ENCODE data around the gene PCNX3. TPM values are rescaled to one million over a fixed set of nuclear protein-coding genes. Genes with fewer than 3 reads are reported as not detected.

The PCNX3 gene
- total RNA-seq, 2 donors from 2014 or later: 15.1 to 16.7 TPM

- intact Hi-C loops (cut with DNase I): loop anchor here in 1 of 2 donors (10.0 kb wide), 1 partner anchor 49 kb away; no protein-coding TSS in a partner anchor
- DNase-seq (no peak), ATAC-seq (peak; percentile 19 to 53)
Measured at GRCh38 chr11:65593518-65594414, 21.8 kb upstream of the PCNX3 start.

- intact Hi-C loops (cut with DNase I): loop anchor here in 1 of 2 donors (10.0 kb wide), 1 partner anchor 50 kb away; no protein-coding TSS in a partner anchor
- ATAC-seq (no peak), DNase-seq (no peak)
Measured at GRCh38 chr11:65595131-65595530, 20.4 kb upstream of the PCNX3 start.

- DNase-seq (no peak), ATAC-seq (no peak)
- intact Hi-C loops (cut with DNase I): loop anchor here in 1 of 2 donors (10.0 kb wide), 1 partner anchor 51 kb away; no protein-coding TSS in a partner anchor
Measured at GRCh38 chr11:65595543-65596281, 19.9 kb upstream of the PCNX3 start, which contains the start of gene KCNK7. KCNK7 (minus strand) TSS chr11:65595800; CDS start chr11:65595772, 28 bp downstream.

- intact Hi-C loops (cut with DNase I): loop anchor here in 1 of 2 donors (10.0 kb wide), 1 partner anchor 52 kb away; no protein-coding TSS in a partner anchor
Measured at GRCh38 chr11:65596520-65596919, 19.1 kb upstream of the PCNX3 start.

GRCh38 chr11:65598258-65598699, 17.3 kb upstream of the PCNX3 start:
- DNase-seq (no peak), ATAC-seq (no peak)
- intact Hi-C loops (cut with DNase I): loop anchor here in 1 of 2 donors (10.0 kb wide), 1 partner anchor 53 kb away; no protein-coding TSS in a partner anchor

More at GRCh38 chr11:65596520-65596919, 19.1 kb upstream of the PCNX3 start:
- DNase-seq (no peak), ATAC-seq (no peak)

GRCh38 chr11:65599216-65599954, 16.2 kb upstream of the PCNX3 start:
- no peak for ATAC-seq
- intact Hi-C loops (cut with DNase I): loop anchor here in 1 of 2 donors (10.0 kb wide), 1 partner anchor 55 kb away; no protein-coding TSS in a partner anchor
- no peak for DNase-seq

GRCh38 chr11:65599955-65600246, 15.7 kb upstream of the PCNX3 start:
- DNase-seq: no peak
- intact Hi-C loops (cut with DNase I): loop anchor here in 1 of 2 donors (10.0 kb wide), 1 partner anchor 55 kb away; no protein-coding TSS in a partner anchor
- ATAC-seq: no peak

- ATAC-seq: no peak
- no peak for DNase-seq
- intact Hi-C loops (cut with DNase I): no loop called here
Measured at GRCh38 chr11:65604258-65604657, 11.3 kb upstream of the PCNX3 start.

GRCh38 chr11:65606876-65607613, 8.5 kb upstream of the PCNX3 start:
- ATAC-seq: peak; percentile 97 to 98
- intact Hi-C loops (cut with DNase I): no loop called here
- peak; percentile 95 for DNase-seq

- intact Hi-C loops (cut with DNase I): no loop called here
- ATAC-seq (no peak), DNase-seq (no peak)
Measured at GRCh38 chr11:65607614-65608426, 7.8 kb upstream of the PCNX3 start.

GRCh38 chr11:65609229-65609628, 6.3 kb upstream of the PCNX3 start:
- ATAC-seq (no peak), DNase-seq (no peak)
- intact Hi-C loops (cut with DNase I): no loop called here

GRCh38 chr11:65609665-65610064, 5.9 kb upstream of the PCNX3 start:
- ATAC-seq (no peak), DNase-seq (no peak)
- intact Hi-C loops (cut with DNase I): loop anchor here in 1 of 2 donors (5.0 kb wide), 1 partner anchor 32 kb away; the partner anchor contains the start of gene EHBP1L1

GRCh38 chr11:65610404-65610803, 5.2 kb upstream of the PCNX3 start:
- DNase-seq (no peak), ATAC-seq (no peak)
- intact Hi-C loops (cut with DNase I): loop anchor here in 1 of 2 donors (5.0 kb wide), 1 partner anchor 33 kb away; the partner anchor contains the start of gene EHBP1L1

GRCh38 chr11:65611028-65611757, 4.4 kb upstream of the PCNX3 start:
- intact Hi-C loops (cut with DNase I): loop anchor here in 1 of 2 donors (5.0 kb wide), 1 partner anchor 34 kb away; the partner anchor contains the start of gene EHBP1L1
- no peak for ATAC-seq
- peak; percentile 79 for DNase-seq

GRCh38 chr11:65611758-65612603, 3.6 kb upstream of the PCNX3 start:
- intact Hi-C loops (cut with DNase I): loop anchor here in 1 of 2 donors (5.0 kb wide), 1 partner anchor 35 kb away; the partner anchor contains the start of gene EHBP1L1
- DNase-seq: no peak
- ATAC-seq: no peak
